Activated naive CD4-positive, alpha-beta T cell treated with anti-CD3 and anti-CD28 coated beads, Interleukin-2, amount 50 U/mL, for 24 hours (primary cell): ENCODE data around the gene SYTL2.
"Not testable (repeated sequence)": the region's sequence is repeated elsewhere in the genome, so short reads cannot be mapped to it uniquely, and the experiment has no call there.

Experiments
- H3K27ac Mint-ChIP-seq: one replicate; pipeline ENCODE4 v1.8.0; 2021; ENCODE audit warnings: mild to moderate bottlenecking, mixed read lengths
- H3K27me3 Mint-ChIP-seq: one replicate; pipeline ENCODE4 v1.8.0; 2021; ENCODE audit warnings: mixed read lengths
- H3K36me3 Mint-ChIP-seq: one replicate; pipeline ENCODE4 v1.8.0; 2021; ENCODE audit warnings: mixed read lengths
- H3K4me1 Mint-ChIP-seq: one replicate; pipeline ENCODE4 v1.8.0; 2021; ENCODE audit warnings: mixed read lengths
- H3K4me3 Mint-ChIP-seq: one replicate; pipeline ENCODE4 v1.8.0; 2021; ENCODE audit warnings: mild to moderate bottlenecking, mixed read lengths
- H3K9me3 Mint-ChIP-seq: one replicate; pipeline ENCODE4 v1.8.0; 2021; ENCODE audit warnings: mixed read lengths

Gene SYTL2

GRCh38 chr11:85810871-85811611 is at the start of gene SYTL2:
TSS of gene SYTL2 (minus strand) at chr11:85811141. CDS start at chr11:85757725, 53,416 bp downstream.
- Mint-ChIP-seq H3K4me3 (peak within 1 kb of the TSS; percentile 89), H3K9me3 (no peaks in the 10 kb centered on the region), H3K36me3 (no peaks in the 10 kb centered on the region), H3K27me3 (no peaks in the 10 kb centered on the region), H3K4me1 (peaks cover 34% of the 10 kb centered on the region), H3K27ac (peak within 1 kb of the TSS; percentile 2)

GRCh38 chr11:85859541-85859940 is 48.6 kb upstream of the SYTL2 start:
- not testable (repeated sequence) for H3K36me3 Mint-ChIP-seq, H3K4me1 Mint-ChIP-seq, H3K27ac Mint-ChIP-seq

GRCh38 chr11:85857098-85857497 is 46.2 kb upstream of the SYTL2 start:
- Mint-ChIP-seq H3K27ac (no peak overlapping the region), H3K36me3 (no peaks in the 10 kb centered on the region), H3K4me3 (no peak overlapping the region)

More at GRCh38 chr11:85859541-85859940, 48.6 kb upstream of the SYTL2 start:
- H3K27me3 Mint-ChIP-seq, H3K9me3 Mint-ChIP-seq, H3K4me3 Mint-ChIP-seq: not testable (repeated sequence)

GRCh38 chr11:85855341-85855656 is 44.4 kb upstream of the SYTL2 start, which contains the start of gene CCDC83:
TSS of gene CCDC83 (plus strand) at chr11:85855383. CDS start at chr11:85865124, 9,741 bp downstream.
- Mint-ChIP-seq H3K9me3 (no peaks in the 10 kb centered on the region), H3K4me1 (peaks cover 12% of the 10 kb centered on the region), H3K36me3 (no peaks in the 10 kb centered on the region), H3K27ac (peak within 1 kb of the TSS; percentile 95), H3K4me3 (peak within 1 kb of the TSS; percentile 94), H3K27me3 (no peaks in the 10 kb centered on the region)

More at GRCh38 chr11:85857098-85857497, 46.2 kb upstream of the SYTL2 start:
- Mint-ChIP-seq H3K4me1 (peaks cover 12% of the 10 kb centered on the region), H3K27me3 (no peaks in the 10 kb centered on the region), H3K9me3 (no peaks in the 10 kb centered on the region)

GRCh38 chr11:85854557-85855340 is 43.8 kb upstream of the SYTL2 start:
- peak overlapping the region; percentile 95 for H3K27ac Mint-ChIP-seq
- H3K36me3 Mint-ChIP-seq, result no peaks in the 10 kb centered on the region
- H3K4me3 Mint-ChIP-seq, result peak overlapping the region; percentile 94
- peaks cover 12% of the 10 kb centered on the region for H3K4me1 Mint-ChIP-seq
- H3K27me3 Mint-ChIP-seq, result no peaks in the 10 kb centered on the region
- H3K9me3 Mint-ChIP-seq, result no peaks in the 10 kb centered on the region

GRCh38 chr11:85854212-85854556 is 43.2 kb upstream of the SYTL2 start:
- Mint-ChIP-seq H3K36me3 (no peaks in the 10 kb centered on the region), H3K4me1 (peaks cover 12% of the 10 kb centered on the region), H3K27me3 (no peaks in the 10 kb centered on the region), H3K9me3 (no peaks in the 10 kb centered on the region), H3K27ac (peak overlapping the region; percentile 95), H3K4me3 (peak overlapping the region; percentile 94)

- H3K36me3 Mint-ChIP-seq, result not testable (repeated sequence)
Measured at GRCh38 chr11:85853541-85853940, 42.6 kb upstream of the SYTL2 start.

GRCh38 chr11:85852754-85853153 is 41.8 kb upstream of the SYTL2 start:
- H3K4me1 Mint-ChIP-seq, result peaks cover 12% of the 10 kb centered on the region
- H3K36me3 Mint-ChIP-seq, H3K27ac Mint-ChIP-seq, H3K9me3 Mint-ChIP-seq, H3K27me3 Mint-ChIP-seq, H3K4me3 Mint-ChIP-seq: not testable (repeated sequence)

More at GRCh38 chr11:85853541-85853940, 42.6 kb upstream of the SYTL2 start:
- H3K27ac Mint-ChIP-seq, H3K9me3 Mint-ChIP-seq, H3K27me3 Mint-ChIP-seq, H3K4me3 Mint-ChIP-seq: not testable (repeated sequence)
- H3K4me1 Mint-ChIP-seq, result peaks cover 12% of the 10 kb centered on the region

- no peaks in the 10 kb centered on the region for H3K27me3 Mint-ChIP-seq
- H3K27ac Mint-ChIP-seq, result no peak overlapping the region
- no peak overlapping the region for H3K4me3 Mint-ChIP-seq
- H3K9me3 Mint-ChIP-seq, result no peaks in the 10 kb centered on the region
- H3K4me1 Mint-ChIP-seq, result no peaks in the 10 kb centered on the region
- H3K36me3 Mint-ChIP-seq, result no peaks in the 10 kb centered on the region
Measured at GRCh38 chr11:85848556-85848955, 37.6 kb upstream of the SYTL2 start.

- Mint-ChIP-seq H3K27ac (no peak overlapping the region), H3K36me3 (no peaks in the 10 kb centered on the region), H3K4me1 (no peaks in the 10 kb centered on the region), H3K4me3 (no peak overlapping the region), H3K27me3 (no peaks in the 10 kb centered on the region), H3K9me3 (no peaks in the 10 kb centered on the region)
Measured at GRCh38 chr11:85848006-85848405, 37.1 kb upstream of the SYTL2 start.

- Mint-ChIP-seq H3K4me1 (no peaks in the 10 kb centered on the region), H3K36me3 (no peaks in the 10 kb centered on the region), H3K9me3 (no peaks in the 10 kb centered on the region), H3K27me3 (no peaks in the 10 kb centered on the region), H3K27ac (no peak overlapping the region), H3K4me3 (no peak overlapping the region)
Measured at GRCh38 chr11:85847436-85847835, 36.5 kb upstream of the SYTL2 start.

- H3K4me1 Mint-ChIP-seq, result no peaks in the 10 kb centered on the region
- no peak overlapping the region for H3K4me3 Mint-ChIP-seq
- H3K9me3 Mint-ChIP-seq, result no peaks in the 10 kb centered on the region
- no peak overlapping the region for H3K27ac Mint-ChIP-seq
- H3K27me3 Mint-ChIP-seq, result no peaks in the 10 kb centered on the region
- H3K36me3 Mint-ChIP-seq, result no peaks in the 10 kb centered on the region
Measured at GRCh38 chr11:85845124-85845631, 34.2 kb upstream of the SYTL2 start.

- Mint-ChIP-seq H3K4me3 (no peak overlapping the region), H3K9me3 (no peaks in the 10 kb centered on the region), H3K27me3 (no peaks in the 10 kb centered on the region), H3K4me1 (no peaks in the 10 kb centered on the region), H3K36me3 (no peaks in the 10 kb centered on the region), H3K27ac (no peak overlapping the region)
Measured at GRCh38 chr11:85844439-85845123, 33.6 kb upstream of the SYTL2 start.

GRCh38 chr11:85843929-85844328 is 33.0 kb upstream of the SYTL2 start:
- H3K4me1 Mint-ChIP-seq, result no peaks in the 10 kb centered on the region
- H3K4me3 Mint-ChIP-seq, result no peak overlapping the region
- no peak overlapping the region for H3K27ac Mint-ChIP-seq
- no peaks in the 10 kb centered on the region for H3K9me3 Mint-ChIP-seq
- H3K36me3 Mint-ChIP-seq, result no peaks in the 10 kb centered on the region
- H3K27me3 Mint-ChIP-seq, result no peaks in the 10 kb centered on the region

- not testable (repeated sequence) for H3K27me3 Mint-ChIP-seq, H3K4me1 Mint-ChIP-seq, H3K4me3 Mint-ChIP-seq, H3K9me3 Mint-ChIP-seq, H3K36me3 Mint-ChIP-seq, H3K27ac Mint-ChIP-seq
Measured at GRCh38 chr11:85840932-85841331, 30.0 kb upstream of the SYTL2 start.

GRCh38 chr11:85835729-85836128 is 24.8 kb upstream of the SYTL2 start:
- Mint-ChIP-seq H3K27me3 (no peaks in the 10 kb centered on the region), H3K27ac (no peak overlapping the region), H3K4me1 (no peaks in the 10 kb centered on the region), H3K4me3 (no peak overlapping the region), H3K36me3 (no peaks in the 10 kb centered on the region), H3K9me3 (no peaks in the 10 kb centered on the region)
